ENCODE measurements around the gene KDM4C. TPM values are rescaled to one million over a fixed set of nuclear protein-coding genes. Genes with fewer than 3 reads are reported as not detected.

Gene KDM4C
- total and polyA plus RNA-seq, 2 of the 13 experiments (the other 11 are each of a cell fraction or from before 2014, with no cell fraction given), result 19.4 to 23.6 TPM

GRCh38 chr9:6827439-6828145, 69.8 kb downstream of the KDM4C start:
- no peak overlapping the region for H2AFZ ChIP-seq (ENCODE audit: low read length)
- no peaks in the 10 kb centered on the region for H3K27me3 ChIP-seq (ENCODE audit: control insufficient read depth in 1 of 2, insufficient read depth in 2 of 2, low read length in 2 of 2)
- BruUV-seq (replicated peaks), result no TSS peak
- DNase-seq (ENCODE audit: low spot score) (peak; percentile 71), ATAC-seq (peak; percentile 81), FAIRE-seq (peak; percentile 76)
- WGBS (ENCODE audit: low lambda C conversion rate), result 53% methylated on average over 4 of the region's 4 CpGs
- no peaks in the 10 kb centered on the region for H3K79me2 ChIP-seq (ENCODE audit: insufficient read depth, low read length)
- no peak overlapping the region for H3K9ac ChIP-seq (ENCODE audit: insufficient read depth, low read depth, low read length)
- no peak overlapping the region for H3K4me3 ChIP-seq (replicated peaks in 1 of 3; ENCODE audit: insufficient read depth in 1 of 3, low read depth in 2 of 3, low read length in 3 of 3)
- ChIA-PET CTCF (ENCODE audit: low intra/inter-chr PET ratio, low total read pairs) (interaction anchor here (0.8 to 1.4 kb wide), 3 partner anchors 18 to 359 kb away, joined by 4 to 6 read pairs (median 4); no protein-coding TSS in a partner anchor), POLR2A (interaction anchor here (0.8 to 1.1 kb wide), 3 partner anchors 39 to 82 kb away, joined by 3 read pairs; no protein-coding TSS in a partner anchor)
- no peak for TF ChIP-seq DPF2 (CRISPR knock-in tag; IDR thresholded peaks at IDR 0.05; ENCODE audit: borderline replicate concordance, low read depth)
- TF ChIP-seq ZNF614 (CRISPR knock-in tag; IDR thresholded peaks at IDR 0.05; ENCODE audit: borderline replicate concordance), result peak; percentile 44; the same call in 1 of the 2 replicates
- TF ChIP-seq RAD21 (CRISPR knock-in tag; IDR thresholded peaks at IDR 0.05), result peak; percentile 61
- TF ChIP-seq SMC3 (IDR thresholded peaks at IDR 0.05; ENCODE audit: low read length), result peak; percentile 78
- no peak for TF ChIP-seq ZFP37 (CRISPR knock-in tag; IDR thresholded peaks at IDR 0.05; ENCODE audit: borderline replicate concordance)
- peak; percentile 9; the same call in 1 of the 2 replicates for TF ChIP-seq RXRB (CRISPR knock-in tag; IDR thresholded peaks at IDR 0.05; ENCODE audit: borderline replicate concordance)
- TF ChIP-seq YEATS2 (CRISPR knock-in tag; IDR thresholded peaks at IDR 0.05; ENCODE audit: borderline replicate concordance), result no peak
- no peak for TF ChIP-seq ZNF749 (CRISPR knock-in tag; IDR thresholded peaks at IDR 0.05; ENCODE audit: borderline replicate concordance)
- no peak for TF ChIP-seq AKNA (CRISPR knock-in tag; IDR thresholded peaks at IDR 0.05; ENCODE audit: borderline replicate concordance)
- 0 out of 2 replicates have a peak, but pooled peaks have one; percentile 19 for TF ChIP-seq PPARG (CRISPR knock-in tag; conservative IDR thresholded peaks at IDR 0.05)
- TF ChIP-seq ZNF629 (CRISPR knock-in tag; conservative IDR thresholded peaks at IDR 0.05), result no peak
- peak; percentile 82 for TF ChIP-seq STAG1 (CRISPR knock-in tag; IDR thresholded peaks at IDR 0.05)
- TF ChIP-seq CTCF (CRISPR knock-in tag; IDR thresholded peaks at IDR 0.05), result peak; percentile 79
- no peak for TF ChIP-seq POGZ (CRISPR knock-in tag; IDR thresholded peaks at IDR 0.05)
- no peak for TF ChIP-seq MNT (IDR thresholded peaks at IDR 0.05)
- no peak overlapping the region for H3K4me2 ChIP-seq (ENCODE audit: low read depth, low read length)
- peaks cover 9 to 18% of the 10 kb centered on the region in 2 experiments for H3K36me3 ChIP-seq (replicated peaks in 1 of 2; ENCODE audit: control insufficient read depth in 1 of 2, insufficient read depth in 2 of 2, low read length in 2 of 2)
- H3K9me3 ChIP-seq (ENCODE audit: low read length), result no peaks in the 10 kb centered on the region
- in situ Hi-C loops (cut with HindIII; ENCODE audit: extremely low pct_ligation_motif_present, low pct_unique_long_range_greater_than_20kb) (loop anchor here (10.0 to 25.0 kb wide), 2 partner anchors 360 to 697 kb away; no protein-coding TSS in a partner anchor), intact Hi-C loops (cut with micrococcal nuclease; ENCODE audit: unreplicated experiment) (loop anchor here (1.0 to 5.0 kb wide), 5 partner anchors 19 to 710 kb away; no protein-coding TSS in a partner anchor)
- no peak overlapping the region for H3K27ac ChIP-seq (ENCODE audit: extremely low read length, insufficient read depth, low read length)
- H3K4me1 ChIP-seq (ENCODE audit: insufficient read depth, low read length), result peaks cover 10% of the 10 kb centered on the region
- H4K20me1 ChIP-seq (ENCODE audit: insufficient read depth, low read length), result no peaks in the 10 kb centered on the region
